ENCODE results near the gene ARHGEF3. TPM values are rescaled to one million over a fixed set of nuclear protein-coding genes. Genes with fewer than 3 reads are reported as not detected.

ARHGEF3 gene
- total RNA-seq, 1 donor: 38.0 TPM

- H3K27me3 ChIP-seq (ENCODE audit: insufficient read depth, low read length): no peaks in the 10 kb centered on the region
- H3K4me1 ChIP-seq (ENCODE audit: insufficient read depth, low read length): peaks cover 26% of the 10 kb centered on the region
- peak within 1 kb of the TSS; percentile 87 for H3K4me3 ChIP-seq (ENCODE audit: low read length)
- no peaks in the 10 kb centered on the region for H3K9me3 ChIP-seq (ENCODE audit: low read depth, low read length)
Observed at GRCh38 chr3:56683122-56683817, 118.5 kb downstream of the ARHGEF3 start, which contains the start of gene TASOR. Gene TASOR (minus strand): TSS chr3:56683265. CDS start chr3:56683006, 259 bp downstream.

- H3K27me3 ChIP-seq (ENCODE audit: insufficient read depth, low read length): no peaks in the 10 kb centered on the region
- no peaks in the 10 kb centered on the region for H3K9me3 ChIP-seq (ENCODE audit: low read depth, low read length)
- H3K4me3 ChIP-seq (ENCODE audit: low read length): peak overlapping the region; percentile 87
- H3K4me1 ChIP-seq (ENCODE audit: insufficient read depth, low read length): peaks cover 29% of the 10 kb centered on the region
Observed at GRCh38 chr3:56682462-56683121, 119.2 kb downstream of the ARHGEF3 start.

GRCh38 chr3:56681984-56682461, 119.7 kb downstream of the ARHGEF3 start:
- H3K4me3 ChIP-seq (ENCODE audit: low read length): peak overlapping the region; percentile 87
- H3K4me1 ChIP-seq (ENCODE audit: insufficient read depth, low read length): peaks cover 29% of the 10 kb centered on the region
- H3K9me3 ChIP-seq (ENCODE audit: low read depth, low read length): no peaks in the 10 kb centered on the region
- H3K27me3 ChIP-seq (ENCODE audit: insufficient read depth, low read length): no peaks in the 10 kb centered on the region

- Histone ChIP-seq H3K4me3 (ENCODE audit: low read length) (no peak overlapping the region), H3K4me1 (ENCODE audit: insufficient read depth, low read length) (peaks cover 29% of the 10 kb centered on the region), H3K9me3 (ENCODE audit: low read depth, low read length) (no peaks in the 10 kb centered on the region), H3K27me3 (ENCODE audit: insufficient read depth, low read length) (no peaks in the 10 kb centered on the region)
Observed at GRCh38 chr3:56680054-56680580, 121.6 kb downstream of the ARHGEF3 start.

Other genes starting within 250 kb of the ARHGEF3 start
- 138 TPM for gene CCDC66, start 244.8 kb downstream of the ARHGEF3 start, total RNA-seq
- gene TASOR, start 118.7 kb downstream of the ARHGEF3 start, total RNA-seq: 81.5 TPM